CD4-positive, alpha-beta T cell treated with Interleukin-4 for 4 hours (primary cell): ENCODE data around the gene TRIM66.

Experiments
- DNase-seq: peaks from one replicate; pipeline ENCODE4 v3.0.0-alpha.2; 2020

Gene TRIM66

GRCh38 chr11:8682303-8683114, at the start of gene TRIM66, which contains the start of gene RPL27A:
Gene TRIM66 (minus strand): TSS chr11:8682665. CDS start chr11:8672274, 10,391 bp downstream.
Gene RPL27A (plus strand): TSS chr11:8682792. CDS start chr11:8682814, 22 bp downstream.
- DNase-seq: peak; percentile 98

GRCh38 chr11:8731647-8732323, 49.3 kb upstream of the TRIM66 start:
- no peak for DNase-seq

GRCh38 chr11:8730697-8731020, 48.2 kb upstream of the TRIM66 start:
- DNase-seq: no peak

- DNase-seq: no peak
Measured at GRCh38 chr11:8729837-8730696, 47.6 kb upstream of the TRIM66 start.

- DNase-seq: no peak
Measured at GRCh38 chr11:8729067-8729466, 46.6 kb upstream of the TRIM66 start.

- no peak for DNase-seq
Measured at GRCh38 chr11:8728563-8728962, 46.1 kb upstream of the TRIM66 start.

GRCh38 chr11:8726395-8726794, 43.9 kb upstream of the TRIM66 start:
- DNase-seq: no peak

GRCh38 chr11:8724682-8725081, 42.2 kb upstream of the TRIM66 start:
- DNase-seq: no peak

- DNase-seq: no peak
Measured at GRCh38 chr11:8723711-8724110, 41.2 kb upstream of the TRIM66 start.

- DNase-seq: no peak
Measured at GRCh38 chr11:8722809-8723208, 40.3 kb upstream of the TRIM66 start.

GRCh38 chr11:8721609-8722500, 39.4 kb upstream of the TRIM66 start:
- DNase-seq: no peak

GRCh38 chr11:8720868-8721608, 38.6 kb upstream of the TRIM66 start:
- no peak for DNase-seq

- DNase-seq: no peak
Measured at GRCh38 chr11:8720352-8720751, 37.9 kb upstream of the TRIM66 start.

- DNase-seq: no peak
Measured at GRCh38 chr11:8719721-8720120, 37.3 kb upstream of the TRIM66 start.

- DNase-seq: no peak
Measured at GRCh38 chr11:8719211-8719649, 36.8 kb upstream of the TRIM66 start.

GRCh38 chr11:8717876-8718753, 35.6 kb upstream of the TRIM66 start:
- DNase-seq: peak; percentile 4

GRCh38 chr11:8717544-8717875, 35.0 kb upstream of the TRIM66 start:
- no peak for DNase-seq

GRCh38 chr11:8715501-8715900, 33.0 kb upstream of the TRIM66 start:
- DNase-seq: no peak

GRCh38 chr11:8714622-8715225, 32.3 kb upstream of the TRIM66 start:
- no peak for DNase-seq

GRCh38 chr11:8713760-8714454, 31.4 kb upstream of the TRIM66 start:
- no peak for DNase-seq
